ENCODE results near the gene TOM1L1.
A peak's percentile ranks its signal among the peaks of the same experiment; 100 is the strongest.

Gene TOM1L1

GRCh38 chr17:55002458-55002857 is 101.8 kb downstream of the TOM1L1 start:
- DNase-seq: no peak

GRCh38 chr17:55004484-55004883 is 103.8 kb downstream of the TOM1L1 start:
- DNase-seq: no peak

GRCh38 chr17:55005520-55005919 is 104.9 kb downstream of the TOM1L1 start:
- DNase-seq: peak in 1 of 2 experiments; percentile 51

Data from NCI-H526 (cell line).